ENCODE data around the gene MTOR. TPM values are rescaled to one million over a fixed set of nuclear protein-coding genes. Genes with fewer than 3 reads are reported as not detected.
"Not testable (repeated sequence)": the region's sequence is repeated elsewhere in the genome, so short reads cannot be mapped to it uniquely, and the experiment has no call there.

The MTOR gene
- total and polyA plus RNA-seq, 2 donors: 21.0 to 26.5 TPM

- Histone ChIP-seq H3K27ac (ENCODE audit: low read depth) (no peak overlapping the region), H3K4me3 (ENCODE audit: low read depth, low read length) (no peak overlapping the region), H3K36me3 (ENCODE audit: insufficient read depth) (no peaks in the 10 kb centered on the region), H3K4me1 (ENCODE audit: insufficient read depth) (peaks cover 2% of the 10 kb centered on the region)
- no peak for DNase-seq (ENCODE audit: extremely low spot score)
- 92% methylated on average over 11 of the region's 11 CpGs for WGBS
Observed at GRCh38 chr1:11176081-11176706, 86.2 kb downstream of the MTOR start.

DNA sequence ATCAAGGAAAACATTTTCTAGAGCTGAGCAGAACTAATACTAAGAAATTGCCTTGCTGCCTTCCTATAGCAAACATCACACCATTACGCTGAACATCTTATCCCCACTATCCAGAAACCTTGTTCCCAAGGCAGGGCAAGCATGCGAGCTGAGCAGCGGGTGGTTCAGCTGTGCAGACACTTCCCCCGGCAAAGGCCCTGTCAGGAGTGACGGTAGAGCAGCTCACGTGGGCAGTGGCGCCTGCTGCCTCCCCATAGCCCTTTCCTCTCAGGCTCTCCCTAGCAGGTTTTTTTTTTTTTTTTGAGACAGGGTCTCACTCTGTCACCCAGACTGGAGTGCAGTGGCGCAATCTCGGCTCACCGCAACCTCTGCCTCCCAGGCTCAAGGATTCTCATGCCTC, 86.9 kb downstream of the MTOR start:
- H3K4me1 ChIP-seq (ENCODE audit: insufficient read depth): peaks cover 2% of the 10 kb centered on the region
- WGBS: 96% methylated on average over 10 of the region's 10 CpGs
- H3K36me3 ChIP-seq (ENCODE audit: insufficient read depth): no peaks in the 10 kb centered on the region

GRCh38 chr1:11174261-11174942, 87.9 kb downstream of the MTOR start:
- peaks cover 2% of the 10 kb centered on the region for H3K4me1 ChIP-seq (ENCODE audit: insufficient read depth)
- no peaks in the 10 kb centered on the region for H3K36me3 ChIP-seq (ENCODE audit: insufficient read depth)
- H3K4me3 ChIP-seq (ENCODE audit: low read depth, low read length): no peak overlapping the region
- no peak for DNase-seq (ENCODE audit: extremely low spot score)
- WGBS: 67% methylated on average over 7 of the region's 7 CpGs
- H3K27ac ChIP-seq (ENCODE audit: low read depth): no peak overlapping the region

More for the DNA sequence above, 86.9 kb downstream of the MTOR start:
- Histone ChIP-seq H3K27ac (ENCODE audit: low read depth) (no peak overlapping the region), H3K4me3 (ENCODE audit: low read depth, low read length) (no peak overlapping the region)
- no peak for DNase-seq (ENCODE audit: extremely low spot score)

GRCh38 chr1:11170102-11170501, 92.2 kb downstream of the MTOR start:
- Histone ChIP-seq H3K36me3 (ENCODE audit: insufficient read depth) (no peaks in the 10 kb centered on the region), H3K4me1 (ENCODE audit: insufficient read depth) (no peaks in the 10 kb centered on the region), H3K4me3 (ENCODE audit: low read depth, low read length) (no peak overlapping the region), H3K27ac (ENCODE audit: low read depth) (no peak overlapping the region)
- DNase-seq (ENCODE audit: extremely low spot score): no peak
- WGBS: 87% methylated on average over 2 of the region's 2 CpGs

DNA sequence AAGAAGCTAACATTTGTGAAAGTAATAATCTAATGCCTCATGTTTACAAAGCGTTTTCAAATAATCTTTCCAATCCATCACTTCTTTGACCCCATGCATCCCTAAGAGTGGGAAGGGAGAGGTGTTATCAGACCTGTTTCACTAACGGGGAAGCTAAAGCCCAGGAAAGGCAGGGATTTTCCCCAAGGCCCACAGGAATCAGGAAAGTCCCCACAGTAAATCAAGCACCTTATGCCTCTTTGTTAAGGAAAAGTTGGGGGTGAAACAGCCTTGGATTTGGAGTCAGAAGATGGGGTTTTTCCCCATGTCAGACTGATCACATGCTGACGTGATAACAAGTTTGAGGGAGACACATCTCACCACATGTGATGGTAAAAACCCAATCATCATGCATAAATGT, 93.1 kb downstream of the MTOR start:
- Histone ChIP-seq H3K4me3 (ENCODE audit: low read depth, low read length) (no peak overlapping the region), H3K27ac (ENCODE audit: low read depth) (no peak overlapping the region), H3K4me1 (ENCODE audit: insufficient read depth) (no peaks in the 10 kb centered on the region), H3K36me3 (ENCODE audit: insufficient read depth) (no peaks in the 10 kb centered on the region)
- DNase-seq (ENCODE audit: extremely low spot score): no peak
- 82% methylated on average over 3 of the region's 3 CpGs for WGBS

- no peak for DNase-seq (ENCODE audit: extremely low spot score)
- Histone ChIP-seq H3K4me3 (ENCODE audit: low read depth, low read length) (no peak overlapping the region), H3K27ac (ENCODE audit: low read depth) (no peak overlapping the region), H3K4me1 (ENCODE audit: insufficient read depth) (no peaks in the 10 kb centered on the region), H3K36me3 (ENCODE audit: insufficient read depth) (no peaks in the 10 kb centered on the region)
- 90% methylated on average over 1 of the region's 1 CpG for WGBS
Observed at GRCh38 chr1:11168731-11169130, 93.6 kb downstream of the MTOR start.

DNA sequence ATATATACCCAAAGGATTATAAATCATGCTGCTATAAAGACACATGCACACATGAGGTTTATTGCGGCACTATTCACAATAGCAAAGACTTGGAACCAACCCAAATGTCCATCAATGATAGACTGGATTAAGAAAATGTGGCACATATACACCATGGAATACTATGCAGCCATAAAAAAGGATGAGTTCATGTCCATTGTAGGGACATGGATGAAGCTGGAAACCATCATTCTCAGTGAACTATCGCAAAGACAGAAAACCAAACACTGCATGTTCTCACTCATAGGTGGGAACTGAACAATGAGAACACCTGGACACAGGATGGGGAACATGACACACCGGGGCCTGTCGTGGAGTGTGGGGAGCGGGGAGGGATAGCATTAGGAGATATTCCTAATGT, 95.6 kb downstream of the MTOR start:
- H3K36me3 ChIP-seq (ENCODE audit: insufficient read depth); H3K4me1 ChIP-seq (ENCODE audit: insufficient read depth); H3K4me3 ChIP-seq (ENCODE audit: low read depth, low read length); H3K27ac ChIP-seq (ENCODE audit: low read depth); DNase-seq (ENCODE audit: extremely low spot score): not testable (repeated sequence)
- WGBS: 97% methylated on average over 5 of the region's 5 CpGs

GRCh38 chr1:11162752-11163151, 99.6 kb downstream of the MTOR start:
- WGBS: 97% methylated on average over 4 of the region's 4 CpGs
- H3K4me1 ChIP-seq (ENCODE audit: insufficient read depth); H3K27ac ChIP-seq (ENCODE audit: low read depth); DNase-seq (ENCODE audit: extremely low spot score); H3K36me3 ChIP-seq (ENCODE audit: insufficient read depth); H3K4me3 ChIP-seq (ENCODE audit: low read depth, low read length): not testable (repeated sequence)

GRCh38 chr1:11158720-11159321, 103.5 kb downstream of the MTOR start:
- WGBS: 59% methylated on average over 3 of the region's 3 CpGs
- peak; percentile 26 for DNase-seq (ENCODE audit: extremely low spot score)
- Histone ChIP-seq H3K27ac (ENCODE audit: low read depth) (no peak overlapping the region), H3K36me3 (ENCODE audit: insufficient read depth) (peaks cover 2% of the 10 kb centered on the region), H3K4me3 (ENCODE audit: low read depth, low read length) (no peak overlapping the region), H3K4me1 (ENCODE audit: insufficient read depth) (no peaks in the 10 kb centered on the region)

DNA sequence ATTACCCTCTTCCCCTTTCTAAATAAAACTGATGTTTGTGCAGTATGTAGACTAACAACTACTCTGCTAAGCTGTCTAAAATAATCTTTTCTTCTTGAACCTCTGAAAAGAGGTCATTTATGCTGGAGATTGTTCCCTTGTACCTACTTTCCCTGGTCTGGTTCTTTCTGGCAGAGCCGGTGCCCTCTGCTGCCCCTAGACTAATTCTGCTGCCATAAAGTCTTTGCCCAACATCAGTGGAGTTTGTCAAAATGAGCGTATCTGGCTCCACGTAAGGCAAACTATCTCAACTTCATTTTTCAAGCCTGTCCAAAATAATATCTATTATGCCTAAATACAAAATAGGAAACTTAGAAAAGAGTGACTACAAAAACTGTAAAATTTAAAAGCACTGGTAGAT, 104.1 kb downstream of the MTOR start:
- H3K36me3 ChIP-seq (ENCODE audit: insufficient read depth): peaks cover 2% of the 10 kb centered on the region
- H3K4me3 ChIP-seq (ENCODE audit: low read depth, low read length): no peak overlapping the region
- DNase-seq (ENCODE audit: extremely low spot score): no peak
- WGBS: 69% methylated on average over 3 of the region's 3 CpGs
- no peaks in the 10 kb centered on the region for H3K4me1 ChIP-seq (ENCODE audit: insufficient read depth)
- H3K27ac ChIP-seq (ENCODE audit: low read depth): no peak overlapping the region

GRCh38 chr1:11157867-11158266, 104.5 kb downstream of the MTOR start:
- WGBS: 35% methylated on average over 2 of the region's 2 CpGs

DNA sequence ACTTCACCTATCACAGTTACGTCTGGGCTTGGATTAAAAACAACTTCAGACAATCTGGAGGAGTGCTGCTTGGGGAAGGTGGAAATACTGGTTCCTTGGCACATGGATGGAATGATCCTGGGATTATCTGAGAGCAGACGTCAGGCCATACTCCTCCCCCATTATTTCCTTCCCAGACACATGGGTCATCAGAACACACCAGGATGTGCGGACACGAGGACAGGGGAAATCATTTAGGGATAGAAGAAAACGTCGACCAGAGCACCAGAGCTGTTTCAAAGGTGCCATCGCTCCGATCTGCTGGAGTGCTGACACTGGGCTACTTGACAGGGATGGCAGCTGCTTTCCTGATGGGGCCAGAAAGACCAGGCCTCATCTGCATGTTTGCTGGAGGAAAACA, 105.0 kb downstream of the MTOR start:
- Histone ChIP-seq H3K36me3 (ENCODE audit: insufficient read depth) (peaks cover 2% of the 10 kb centered on the region), H3K4me3 (ENCODE audit: low read depth, low read length) (no peak overlapping the region), H3K4me1 (ENCODE audit: insufficient read depth) (no peaks in the 10 kb centered on the region), H3K27ac (ENCODE audit: low read depth) (no peak overlapping the region)
- no peak for DNase-seq (ENCODE audit: extremely low spot score)
- WGBS: 63% methylated on average over 8 of the region's 8 CpGs

More at GRCh38 chr1:11157867-11158266, 104.5 kb downstream of the MTOR start:
- Histone ChIP-seq H3K36me3 (ENCODE audit: insufficient read depth) (peaks cover 2% of the 10 kb centered on the region), H3K27ac (ENCODE audit: low read depth) (no peak overlapping the region), H3K4me1 (ENCODE audit: insufficient read depth) (no peaks in the 10 kb centered on the region), H3K4me3 (ENCODE audit: low read depth, low read length) (no peak overlapping the region)
- DNase-seq (ENCODE audit: extremely low spot score): peak; percentile 20

DNA sequence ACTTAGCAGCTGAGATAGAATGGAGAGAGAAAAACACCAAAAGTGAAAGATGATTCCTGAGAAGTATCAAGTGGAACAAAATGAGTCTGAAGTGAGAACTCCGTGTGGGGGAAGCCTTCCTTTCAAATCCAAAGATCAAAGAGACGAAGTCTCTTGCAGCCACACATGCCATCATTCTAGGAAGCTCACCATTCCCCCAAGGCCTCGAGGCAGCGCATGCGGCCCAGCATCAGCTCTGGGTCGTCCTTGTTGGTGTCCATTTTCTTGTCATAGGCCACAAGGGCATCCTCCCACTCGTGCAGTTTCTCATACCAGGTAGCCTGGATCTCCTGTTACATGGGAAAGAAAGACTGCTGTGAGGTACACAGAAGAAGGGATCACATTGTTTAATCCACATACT, 105.4 kb downstream of the MTOR start:
- H3K4me1 ChIP-seq (ENCODE audit: insufficient read depth): no peaks in the 10 kb centered on the region
- peaks cover 2% of the 10 kb centered on the region for H3K36me3 ChIP-seq (ENCODE audit: insufficient read depth)
- no peak overlapping the region for H3K4me3 ChIP-seq (ENCODE audit: low read depth, low read length)
- 89% methylated on average over 7 of the region's 7 CpGs for WGBS
- H3K27ac ChIP-seq (ENCODE audit: low read depth): no peak overlapping the region
- no peak for DNase-seq (ENCODE audit: extremely low spot score)

GRCh38 chr1:11156441-11156840, 105.9 kb downstream of the MTOR start:
- Histone ChIP-seq H3K4me1 (ENCODE audit: insufficient read depth) (no peaks in the 10 kb centered on the region), H3K36me3 (ENCODE audit: insufficient read depth) (peaks cover 2% of the 10 kb centered on the region), H3K27ac (ENCODE audit: low read depth) (no peak overlapping the region), H3K4me3 (ENCODE audit: low read depth, low read length) (no peak overlapping the region)
- no peak for DNase-seq (ENCODE audit: extremely low spot score)
- WGBS: 83% methylated on average over 3 of the region's 3 CpGs
